Kidney (tissue), 14 donors: ENCODE data around the gene PIM1. TPM values are rescaled to one million over a fixed set of nuclear protein-coding genes. Genes with fewer than 3 reads are reported as not detected.

Experiments used
- DNase-seq, 5 donors: peaks; one replicate each; pipeline ENCODE4 v3.0.0-alpha.2; 2013 to 2020
- FAIRE-seq: peaks from 2 replicates; lab custom pipeline; 2012; peaks lifted over from hg19 to GRCh38; lab: Jason Lieb, UNC
- H3K27ac ChIP-seq, 2 donors: one replicate each; pipeline ENCODE4 v1.7.0; 2013; ENCODE audit warnings: low read depth in 2 of 2, low read length in 2 of 2, inconsistent platforms in 1 of 2
- H3K27me3 ChIP-seq: one replicate; pipeline ENCODE4 v1.7.1; 2013; ENCODE audit warnings: low read length, inconsistent platforms; ENCODE audit not compliant: control insufficient read depth, insufficient read depth
- H3K36me3 ChIP-seq, 3 donors: one replicate each; pipeline versions ENCODE4 v1.7.0 to v1.7.1; 2013; ENCODE audit warnings: low read length in 3 of 3, control low read depth in 1 of 3, inconsistent platforms in 1 of 3; ENCODE audit not compliant: insufficient read depth in 3 of 3, control insufficient read depth in 2 of 3
- H3K4me1 ChIP-seq, 3 donors: one replicate each; pipeline versions ENCODE4 v1.7.0 to v1.7.1; 2013; ENCODE audit warnings: low read length in 3 of 3, inconsistent platforms in 1 of 3, low read depth in 1 of 3; ENCODE audit not compliant: control insufficient read depth in 2 of 3, insufficient read depth in 2 of 3
- H3K4me3 ChIP-seq, 3 donors: one replicate each; pipeline versions ENCODE4 v1.7.0 to v1.8.1; 2013; ENCODE audit warnings: low read length in 3 of 3, control low read depth in 1 of 3, inconsistent platforms in 1 of 3
- H3K9ac ChIP-seq, 3 donors: one replicate each; pipeline versions ENCODE4 v1.7.0 to v1.7.1; 2013; ENCODE audit warnings: low read length in 3 of 3, control low read depth in 1 of 3, inconsistent platforms in 1 of 3
- H3K9me3 ChIP-seq, 3 donors: one replicate each; pipeline versions ENCODE4 v1.7.0 to v1.7.1; 2013; ENCODE audit warnings: low read length in 3 of 3, control low read depth in 1 of 3, inconsistent platforms in 1 of 3; ENCODE audit not compliant: control insufficient read depth in 2 of 3, insufficient read depth in 1 of 3
- intact Hi-C: fragments of 100-400 bp; cut with DNase I; formaldehyde crosslinking; loops from one replicate; pipeline ENCODE4 v1.11.1; 2022
- polyA plus RNA-seq: library from polyadenylated mRNA; stranded (reverse); fragments of 350-450 nt; fragmentation: Illumina TruSeq; extraction: RNeasy Lipid Tissue Mini Kit (QIAGEN cat#74804); gene quantifications from one replicate; pipeline ENCODE4 v1.2.3, GENCODE V29; 2014; ENCODE audit warnings: low read depth, low replicate concordance; ENCODE audit not compliant: insufficient read depth
- total RNA-seq: library from RNA; stranded (reverse); fragmentation: NEBNext Ultra II Directional; extraction: Animal tissue kit (Norgen Biotek cat#: 25700); gene quantifications from one replicate; pipeline ENCODE4 v1.2.1, GENCODE V29; 2021
- TF ChIP-seq, protein P1 (sequence below): IDR thresholded peaks from 3 replicates; pipeline ENCODE4 v1.5.1; 2012; ENCODE audit warnings: mild to moderate bottlenecking, moderate library complexity, borderline replicate concordance; ENCODE audit not compliant: insufficient read depth; ENCODE audit errors: extremely low read depth
- donor health status: control.
- donor health status: control.
- donor health status: control.
- donor health status: control.
- donor health status: control.
- donor health status: DM: yes; HTN: yes; CAD: no.
- donor health status: Normal renal cell carcinoma (clear cell type).

The PIM1 gene
- total and polyA plus RNA-seq, 2 donors from 2014 or later = 19.1 to 30.4 TPM

GRCh38 chr6:37200085-37200484 is 30.1 kb downstream of the PIM1 start:
- Histone ChIP-seq H3K36me3 (no peaks in the 10 kb centered on the region), H3K27me3 (no peaks in the 10 kb centered on the region), H3K9ac (no peak overlapping the region), H3K27ac (no peak overlapping the region), H3K9me3 (no peaks in the 10 kb centered on the region), H3K4me1 (no peaks in the 10 kb centered on the region), H3K4me3 (no peak overlapping the region)
- TF ChIP-seq, protein P1, sequence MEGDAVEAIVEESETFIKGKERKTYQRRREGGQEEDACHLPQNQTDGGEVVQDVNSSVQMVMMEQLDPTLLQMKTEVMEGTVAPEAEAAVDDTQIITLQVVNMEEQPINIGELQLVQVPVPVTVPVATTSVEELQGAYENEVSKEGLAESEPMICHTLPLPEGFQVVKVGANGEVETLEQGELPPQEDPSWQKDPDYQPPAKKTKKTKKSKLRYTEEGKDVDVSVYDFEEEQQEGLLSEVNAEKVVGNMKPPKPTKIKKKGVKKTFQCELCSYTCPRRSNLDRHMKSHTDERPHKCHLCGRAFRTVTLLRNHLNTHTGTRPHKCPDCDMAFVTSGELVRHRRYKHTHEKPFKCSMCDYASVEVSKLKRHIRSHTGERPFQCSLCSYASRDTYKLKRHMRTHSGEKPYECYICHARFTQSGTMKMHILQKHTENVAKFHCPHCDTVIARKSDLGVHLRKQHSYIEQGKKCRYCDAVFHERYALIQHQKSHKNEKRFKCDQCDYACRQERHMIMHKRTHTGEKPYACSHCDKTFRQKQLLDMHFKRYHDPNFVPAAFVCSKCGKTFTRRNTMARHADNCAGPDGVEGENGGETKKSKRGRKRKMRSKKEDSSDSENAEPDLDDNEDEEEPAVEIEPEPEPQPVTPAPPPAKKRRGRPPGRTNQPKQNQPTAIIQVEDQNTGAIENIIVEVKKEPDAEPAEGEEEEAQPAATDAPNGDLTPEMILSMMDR = no peak
- DNase-seq (no peak), FAIRE-seq (no peak)
- intact Hi-C loops = no loop called here

GRCh38 chr6:37201726-37202125 is 31.8 kb downstream of the PIM1 start:
- intact Hi-C loops = no loop called here
- Histone ChIP-seq H3K9ac (no peak overlapping the region), H3K27me3 (no peaks in the 10 kb centered on the region), H3K9me3 (no peaks in the 10 kb centered on the region), H3K4me3 (no peak overlapping the region), H3K27ac (no peak overlapping the region), H3K4me1 (no peaks in the 10 kb centered on the region), H3K36me3 (no peaks in the 10 kb centered on the region)
- FAIRE-seq (no peak), DNase-seq (no peak)
- TF ChIP-seq, protein P1 = no peak

DNA sequence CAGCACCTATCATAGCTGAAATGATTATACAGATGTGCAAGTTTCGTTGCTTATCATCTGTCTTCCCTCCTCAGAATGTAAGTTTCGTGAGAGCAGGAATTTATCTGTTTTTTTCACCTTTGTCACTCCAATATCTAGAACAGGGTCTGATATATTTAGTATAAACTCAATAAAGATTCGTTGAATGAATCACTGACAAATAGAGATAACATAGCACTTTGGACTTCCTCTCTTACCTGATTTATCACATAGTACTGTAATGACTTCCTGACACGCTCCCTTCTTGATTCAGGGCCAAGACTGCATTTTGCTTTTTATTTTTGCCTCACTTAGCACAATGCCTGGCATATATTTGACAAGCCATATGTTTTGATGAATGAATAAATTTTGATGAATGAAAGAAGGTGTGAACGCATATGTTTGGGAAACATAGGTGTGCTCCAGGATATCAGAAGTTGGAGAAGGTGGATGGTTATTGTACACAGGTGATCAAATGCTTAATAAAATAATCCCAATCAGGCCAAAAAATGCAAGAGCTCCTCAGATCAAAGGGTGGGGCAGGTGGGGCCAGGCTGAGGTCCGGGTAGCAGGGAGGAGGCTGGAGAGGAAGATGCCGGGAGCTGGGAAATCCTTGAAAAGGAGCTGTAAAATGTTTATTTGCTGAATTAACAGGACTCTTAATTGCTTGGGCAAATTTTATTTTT is 33.0 kb downstream of the PIM1 start:
- Histone ChIP-seq H3K27ac (no peak overlapping the region), H3K4me3 (no peak overlapping the region), H3K27me3 (no peaks in the 10 kb centered on the region), H3K9me3 (no peaks in the 10 kb centered on the region), H3K36me3 (no peaks in the 10 kb centered on the region), H3K9ac (no peak overlapping the region), H3K4me1 (no peaks in the 10 kb centered on the region)
- intact Hi-C loops = no loop called here
- DNase-seq (no peak), FAIRE-seq (no peak)
- TF ChIP-seq, protein P1 = no peak
